SK-N-MC (cell line): Measurements from ENCODE around the gene PROSER2.
"Not testable (repeated sequence)": the region's sequence is repeated elsewhere in the genome, so short reads cannot be mapped to it uniquely, and the experiment has no call there.

Experiments
- EZH2 ChIP-seq: fragments of 200-600 bp; sonication (generic); IDR thresholded peaks from one replicate; pipeline ENCODE4 v1.6.1; 2017; ENCODE audit warnings: antibody characterized with exemption
- FOXP2 ChIP-seq: optimal IDR thresholded peaks from 2 replicates; pipeline ENCODE3; 2011; ENCODE audit warnings: mild to moderate bottlenecking, moderate library complexity; ENCODE audit not compliant: insufficient read depth; ENCODE audit errors: extremely low read length, control extremely low read depth
- POLR2AphosphoS5 ChIP-seq: IDR thresholded peaks from 2 replicates; pipeline ENCODE4 v1.6.1; 2012; ENCODE audit warnings: mild to moderate bottlenecking, low read depth, low read length, borderline replicate concordance

DNA sequence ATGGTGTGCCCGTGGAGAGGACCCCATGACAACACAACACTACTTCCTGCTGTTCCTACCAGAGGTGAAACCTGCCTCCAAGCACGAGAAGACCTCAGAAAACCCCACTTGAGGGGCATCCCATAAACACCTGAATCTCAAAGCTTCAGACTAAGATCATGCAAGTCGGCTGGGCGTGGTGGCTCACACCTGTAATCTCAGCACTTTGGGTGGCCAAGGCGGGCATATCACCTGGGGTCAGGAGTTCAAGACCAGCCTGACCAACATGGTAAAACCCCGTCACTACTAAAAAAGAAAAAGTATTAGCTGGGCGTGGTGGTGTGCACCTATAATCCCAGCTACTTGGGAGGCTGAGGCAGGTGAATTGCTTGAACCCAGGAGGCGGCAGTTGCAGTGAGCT lies 66.1 kb downstream of the PROSER2 start:
- not testable (repeated sequence) for TF ChIP-seq POLR2AphosphoS5, EZH2, FOXP2
